NCI-H345 (cell line): ENCODE data around the gene YIPF2.
"Not testable (repeated sequence)": the region's sequence is repeated elsewhere in the genome, so short reads cannot be mapped to it uniquely, and the experiment has no call there.

Source experiments
- DNase-seq: peaks from one replicate; lab custom pipeline; 2025; lab: John Stamatoyannopoulos, UW

Gene YIPF2

DNA sequence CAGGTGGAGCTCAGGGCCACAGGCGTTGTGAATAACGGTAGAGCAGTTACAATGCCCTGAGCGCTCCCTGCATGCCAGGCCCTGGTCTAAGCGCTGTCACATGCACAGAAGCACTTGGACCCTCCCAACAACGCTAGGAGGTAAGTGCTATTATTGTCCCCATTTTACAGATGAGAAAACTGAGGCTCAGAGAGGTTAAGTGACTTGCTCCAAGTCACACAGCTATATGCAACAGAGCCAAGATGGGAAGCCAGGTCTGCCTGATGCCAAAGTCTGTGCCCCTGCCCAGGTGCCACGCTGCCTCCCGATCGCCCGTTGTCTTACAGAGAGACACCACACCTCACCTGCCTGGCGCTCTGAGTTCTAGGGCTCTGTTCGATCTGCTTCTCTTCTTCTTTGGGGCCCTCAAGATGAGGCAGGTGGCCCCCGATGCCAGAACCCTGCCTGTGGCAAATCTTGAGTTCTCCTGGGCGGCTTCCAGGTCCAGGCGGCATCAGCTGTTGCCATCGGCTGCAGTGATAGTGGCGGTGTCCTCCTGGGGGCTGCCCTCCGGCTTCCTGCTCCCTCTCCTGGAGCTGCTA lies 20.0 kb downstream of the YIPF2 start:
- DNase-seq: no peak

DNA sequence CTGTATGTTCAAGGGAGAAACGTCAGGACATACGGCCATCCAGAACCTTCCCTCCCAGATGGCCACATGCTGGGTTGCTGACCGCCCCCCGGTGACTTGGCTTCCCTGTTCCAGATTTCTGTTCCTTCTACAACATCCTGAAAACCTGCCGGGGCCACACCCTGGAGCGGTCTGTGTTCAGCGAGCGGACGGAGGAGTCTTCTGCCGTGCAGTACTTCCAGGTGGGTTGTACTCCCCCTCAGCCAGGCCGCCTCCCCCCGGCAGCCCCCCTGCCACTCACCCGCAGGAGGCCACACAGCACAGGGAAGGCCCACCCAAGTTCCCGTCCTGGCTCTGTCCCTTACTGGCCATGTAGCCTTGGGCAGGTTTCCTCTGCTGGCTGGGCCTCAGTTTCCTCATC lies 20.5 kb downstream of the YIPF2 start:
- DNase-seq: no peak

DNA sequence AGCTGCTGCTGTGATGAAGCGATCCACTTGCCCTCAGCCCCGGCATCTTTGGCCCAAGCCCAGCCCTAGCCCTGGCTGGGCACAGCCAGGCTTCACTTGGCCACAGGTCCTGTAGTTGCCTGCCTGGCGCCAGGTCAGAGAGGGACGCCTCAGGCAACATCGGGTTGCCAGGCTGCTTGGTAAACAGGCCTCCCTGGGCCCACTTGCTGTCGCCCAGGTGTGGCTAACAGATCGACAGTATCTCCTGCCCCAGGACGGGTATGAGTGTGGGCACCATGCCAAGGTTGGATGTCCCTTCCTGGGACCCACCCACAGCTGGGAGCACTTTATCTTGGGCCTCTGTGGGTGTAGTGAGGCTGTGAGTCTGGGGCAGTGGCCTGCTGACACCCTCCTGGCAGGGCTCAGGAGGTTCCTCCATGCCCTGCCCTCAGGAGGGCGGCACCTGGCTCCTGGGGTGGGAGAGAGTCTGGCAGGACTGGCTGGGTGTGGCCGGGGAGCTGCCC lies 29.2 kb downstream of the YIPF2 start:
- DNase-seq: peak; percentile 42

DNA sequence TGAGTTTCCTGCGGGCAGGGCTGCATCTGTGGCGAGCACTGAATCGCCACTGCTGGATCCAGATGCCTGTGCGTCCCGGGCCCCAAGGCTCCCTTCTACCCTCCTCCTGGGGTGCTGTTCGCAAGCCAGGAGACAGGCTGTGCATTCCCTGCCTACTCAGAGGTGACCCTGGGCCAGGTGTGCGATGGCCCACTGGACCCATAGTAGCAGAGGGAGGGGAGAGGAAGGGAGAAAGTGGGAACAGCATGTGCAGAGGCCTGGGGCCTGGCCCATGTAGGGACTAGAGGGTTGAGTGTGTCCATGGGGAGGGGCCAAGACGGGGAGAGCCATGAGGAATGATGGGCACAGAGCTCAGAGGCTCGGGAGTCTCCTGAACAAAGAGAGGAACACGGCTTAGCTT lies 29.8 kb downstream of the YIPF2 start:
- DNase-seq: no peak

DNA sequence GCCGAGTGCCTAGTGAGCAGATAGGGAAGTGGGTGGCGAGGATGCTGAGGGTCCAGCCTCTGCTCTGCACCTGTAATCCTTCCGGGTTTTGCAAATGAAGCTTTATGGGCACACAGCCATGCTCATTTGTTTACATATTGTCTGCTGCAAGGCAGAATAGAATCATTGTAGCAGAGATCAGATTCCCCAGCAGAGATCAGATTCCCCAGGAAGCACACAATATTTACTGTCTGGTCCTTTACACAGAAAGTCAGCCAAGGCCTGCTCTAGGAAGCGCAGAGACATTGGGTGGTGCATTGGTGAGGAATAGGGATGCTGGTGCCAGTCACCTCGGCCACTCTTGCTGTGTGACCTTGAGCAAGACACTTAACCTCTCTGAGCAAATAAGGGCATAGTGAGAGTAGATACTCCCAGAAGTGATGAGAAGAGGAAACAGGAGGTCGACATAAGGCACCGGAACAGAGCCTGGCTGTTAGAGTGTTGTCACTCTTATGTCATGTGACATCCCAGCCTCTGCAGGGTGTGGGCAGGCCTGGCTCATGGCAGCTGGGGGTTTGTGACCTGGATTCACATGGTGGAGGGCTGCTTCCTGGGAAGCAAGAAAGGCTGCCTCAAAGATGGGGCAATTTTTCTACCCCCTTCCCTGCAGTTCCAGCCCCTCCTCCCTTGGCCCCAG lies 31.4 kb downstream of the YIPF2 start:
- DNase-seq: peak; percentile 70

DNA sequence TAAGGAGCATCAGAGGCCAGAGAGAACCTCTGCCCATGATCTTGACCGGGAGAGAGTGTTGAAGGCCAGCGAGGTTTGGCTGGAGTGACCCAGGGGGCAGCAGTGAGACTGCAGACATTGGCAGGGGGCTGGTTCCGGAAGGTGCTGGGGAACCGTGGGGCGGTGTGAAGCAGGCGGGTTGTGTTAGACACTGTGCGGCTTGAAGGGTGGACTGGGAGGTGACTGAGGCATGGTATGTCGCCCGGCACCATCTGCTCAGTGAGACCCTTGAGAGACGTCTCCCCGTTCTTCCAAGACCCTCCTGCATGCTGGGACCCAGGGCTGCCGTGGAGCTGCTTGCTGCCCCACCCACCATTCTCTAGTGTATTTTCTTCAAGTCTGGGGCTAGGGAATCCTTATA lies 32.5 kb downstream of the YIPF2 start:
- no peak for DNase-seq

DNA sequence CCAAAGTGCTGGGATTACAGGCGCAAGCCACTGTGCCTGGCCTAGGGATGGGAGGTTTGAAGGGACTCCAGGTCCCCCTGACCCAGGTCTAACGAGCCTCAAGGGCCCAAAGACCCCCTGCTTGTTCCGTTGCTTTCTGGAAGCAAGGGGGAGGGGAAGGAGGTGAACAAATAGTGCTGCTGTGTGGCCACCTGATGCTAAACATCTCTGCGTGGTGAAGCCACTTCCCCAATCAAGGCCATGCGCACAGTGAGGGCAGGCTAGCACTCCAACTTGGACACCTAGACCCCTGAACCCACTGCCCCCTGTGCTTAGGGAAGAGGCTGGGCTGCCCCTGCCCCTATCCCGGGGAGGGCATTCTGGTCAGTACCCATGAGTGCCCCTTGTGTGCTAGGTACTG lies 33.1 kb downstream of the YIPF2 start:
- DNase-seq: no peak

DNA sequence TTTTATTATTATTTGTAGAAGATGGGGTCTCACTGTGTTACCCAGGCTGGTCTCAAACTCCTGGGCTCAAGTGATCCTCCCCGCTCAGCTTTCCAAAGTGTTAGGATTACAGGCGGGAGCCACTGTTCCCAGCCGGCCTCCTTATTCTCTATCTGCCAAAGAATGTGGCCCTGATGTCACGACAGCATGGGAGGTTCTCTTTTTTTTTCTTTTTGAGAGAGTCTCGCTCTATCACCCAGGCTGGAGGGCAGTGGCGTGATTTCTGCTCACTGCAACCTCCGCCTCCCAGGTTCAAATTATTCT lies 33.6 kb downstream of the YIPF2 start:
- no peak for DNase-seq

DNA sequence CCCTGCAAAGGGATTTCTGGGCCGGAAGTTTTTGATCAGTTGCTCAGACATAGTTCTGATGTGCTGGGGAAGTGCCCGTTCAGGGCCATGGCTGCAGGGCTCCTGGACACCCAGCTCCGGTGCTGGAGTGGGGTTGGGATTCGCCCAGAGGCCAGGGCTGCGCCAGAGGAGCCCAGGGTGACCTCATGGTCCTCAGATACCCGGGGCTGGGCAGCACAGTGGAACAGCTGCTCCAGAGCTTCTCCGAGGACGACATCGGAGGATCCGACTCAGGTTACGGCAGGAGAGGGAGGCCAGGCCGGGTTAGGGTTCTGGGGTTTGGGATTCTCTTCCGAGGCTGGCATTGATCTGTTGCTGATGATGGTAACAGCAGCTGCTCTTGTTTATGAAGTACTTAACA lies 36.2 kb downstream of the YIPF2 start:
- DNase-seq: no peak

DNA sequence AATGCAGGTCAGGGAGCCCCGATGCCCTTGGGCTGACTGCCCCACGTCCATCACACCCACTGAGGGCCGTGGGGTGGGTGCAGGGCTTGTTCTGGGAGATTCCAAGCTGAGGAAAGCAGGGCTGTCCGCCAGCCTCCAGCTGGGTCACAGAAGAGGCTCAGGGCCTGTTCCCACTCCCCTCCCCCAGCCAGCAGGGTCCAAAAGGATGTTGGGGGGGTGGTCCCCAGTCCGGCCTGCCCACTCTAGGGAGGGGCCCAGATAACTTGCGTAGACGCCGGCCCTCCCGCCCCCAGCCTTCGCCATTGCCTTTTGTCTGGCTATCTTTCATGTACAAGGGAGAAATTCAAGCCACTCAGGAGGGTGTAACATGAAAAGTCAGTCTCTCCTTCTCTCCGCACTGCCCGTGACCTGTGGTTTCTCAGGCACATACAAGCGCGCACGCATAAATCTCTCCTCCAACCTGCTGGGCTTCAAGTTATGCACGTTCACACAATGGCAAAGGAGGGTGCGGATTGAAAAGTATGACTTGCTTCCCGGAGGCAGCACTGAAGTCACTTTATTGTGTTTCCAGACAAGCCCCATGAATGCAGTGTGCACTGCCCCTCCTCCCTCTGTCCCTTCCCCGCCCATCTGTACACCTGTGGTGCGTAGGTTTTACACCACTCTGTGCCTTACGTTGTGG lies 36.9 kb downstream of the YIPF2 start:
- no peak for DNase-seq

DNA sequence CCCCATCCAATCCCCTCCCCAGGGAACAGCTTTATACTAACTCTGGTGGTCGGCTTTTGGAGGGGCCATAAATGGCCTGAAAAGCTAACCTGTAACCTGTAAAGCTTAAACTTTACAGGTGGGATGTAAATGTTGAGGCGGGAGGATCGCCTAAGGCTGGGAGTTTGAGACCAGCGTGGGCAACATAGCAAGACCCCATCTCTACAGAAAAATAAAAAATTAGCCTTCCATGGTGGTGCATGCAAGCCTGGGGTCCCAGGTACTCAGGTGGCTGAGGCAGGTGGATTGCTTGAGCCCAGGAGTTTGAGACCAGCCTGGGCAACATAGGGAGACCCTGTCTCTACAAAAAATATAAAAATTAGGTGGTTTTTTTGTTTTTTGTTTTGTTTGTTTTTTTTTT lies 38.6 kb downstream of the YIPF2 start:
- DNase-seq: no peak

DNA sequence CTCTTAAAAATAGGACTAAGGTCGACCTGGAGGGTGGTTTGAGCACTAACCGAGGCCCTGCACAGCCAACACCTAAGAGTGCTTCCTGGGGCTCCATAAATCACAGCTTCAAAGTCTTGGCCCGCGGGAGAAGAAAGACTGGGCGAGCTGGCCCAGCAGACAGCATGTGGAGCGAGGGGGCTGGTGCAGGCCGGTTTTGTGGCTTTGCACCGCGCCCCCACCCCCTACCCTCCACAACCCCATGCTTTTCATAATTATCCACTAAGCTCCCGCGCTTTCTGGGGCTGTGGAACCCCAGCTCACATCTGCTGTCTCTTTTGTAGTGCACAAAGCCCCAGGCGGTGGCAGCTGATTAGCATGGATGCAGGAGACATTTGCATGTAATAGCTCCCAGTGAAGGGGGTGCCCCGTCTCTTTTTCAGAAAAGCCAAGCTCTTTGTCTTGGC lies 40.0 kb downstream of the YIPF2 start:
- no peak for DNase-seq

DNA sequence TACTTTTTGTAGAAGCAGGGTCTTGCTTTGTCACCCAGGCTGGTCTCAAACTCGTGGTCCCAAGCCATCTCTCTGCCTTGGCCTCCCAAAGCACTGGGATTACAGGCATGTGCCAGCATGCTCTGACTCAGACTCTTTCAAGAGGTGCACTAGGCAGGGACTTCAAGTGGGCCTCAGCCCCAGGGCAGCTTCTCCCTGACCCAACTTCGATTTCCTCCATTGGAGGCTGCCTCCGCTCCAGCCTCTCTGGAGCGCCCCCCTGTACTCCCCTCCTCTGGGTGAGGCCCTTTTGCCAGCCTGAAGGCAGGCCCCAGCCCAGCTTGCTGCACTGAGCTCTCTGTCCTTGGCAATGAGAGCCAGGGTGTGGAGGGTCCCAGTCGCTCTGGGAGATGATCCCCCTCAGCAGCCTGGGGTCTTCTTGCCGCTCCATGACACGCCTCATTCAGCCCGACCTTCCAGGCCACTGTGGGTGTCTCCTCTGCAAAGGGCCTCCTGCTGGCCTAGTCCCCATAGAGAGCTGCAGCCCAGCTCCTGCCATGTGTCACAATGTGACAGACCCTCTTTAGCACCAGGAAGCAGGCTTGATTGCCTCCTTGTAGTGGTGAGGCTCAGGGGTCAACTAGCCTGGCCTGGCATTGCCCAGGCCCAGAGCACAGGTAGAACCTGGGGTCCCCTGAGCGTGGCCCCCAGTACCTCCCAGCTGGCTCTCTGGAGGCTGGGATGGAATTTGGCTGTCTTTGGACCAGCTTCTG lies 40.6 kb downstream of the YIPF2 start:
- DNase-seq: no peak

DNA sequence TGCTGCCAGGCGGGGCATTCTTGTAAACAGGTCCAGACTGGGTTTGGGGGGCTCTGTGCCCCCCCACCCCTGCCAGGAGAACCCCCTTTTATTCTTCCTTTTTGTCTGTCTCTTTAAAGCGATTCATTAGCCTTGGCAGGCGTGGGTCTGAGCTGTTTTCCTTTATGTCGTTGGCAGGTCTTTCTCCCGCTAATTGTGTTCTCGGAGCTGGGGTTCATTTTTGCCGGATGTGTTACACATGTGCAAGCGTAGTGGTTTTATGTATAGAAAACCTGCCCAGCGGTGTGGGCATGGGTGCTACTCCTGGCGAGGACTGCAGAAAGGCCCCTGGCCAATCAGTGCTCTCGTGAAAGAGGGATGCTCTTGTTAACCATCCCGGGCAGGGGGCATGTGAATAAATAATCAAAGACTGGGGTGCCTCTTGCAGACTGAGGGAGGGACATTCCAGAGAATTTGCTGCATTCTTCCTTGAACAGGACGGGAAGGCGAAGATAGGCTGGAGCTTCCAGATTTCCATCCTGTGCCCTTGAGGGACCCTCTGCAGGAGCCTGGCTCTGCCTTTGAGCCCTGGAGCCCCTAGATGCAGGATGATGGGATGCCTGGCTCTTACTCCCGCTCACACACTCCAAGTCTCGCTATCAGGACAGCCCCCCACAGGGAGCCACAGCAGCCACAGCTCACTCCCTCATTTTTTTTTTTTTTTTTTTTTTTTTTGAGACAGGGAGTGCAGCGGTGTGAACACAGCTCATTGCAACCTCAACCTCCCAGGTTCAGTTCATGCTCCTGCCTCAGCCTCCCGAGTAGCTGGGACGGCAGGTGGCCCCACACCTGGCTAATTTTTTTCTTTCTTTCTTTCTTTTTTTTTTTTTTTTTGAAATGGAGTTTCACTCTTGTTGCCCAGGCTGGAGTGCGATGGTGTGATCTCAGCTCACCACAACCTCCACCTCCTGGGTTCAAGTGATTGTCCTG lies 43.0 kb downstream of the YIPF2 start:
- DNase-seq: no peak

DNA sequence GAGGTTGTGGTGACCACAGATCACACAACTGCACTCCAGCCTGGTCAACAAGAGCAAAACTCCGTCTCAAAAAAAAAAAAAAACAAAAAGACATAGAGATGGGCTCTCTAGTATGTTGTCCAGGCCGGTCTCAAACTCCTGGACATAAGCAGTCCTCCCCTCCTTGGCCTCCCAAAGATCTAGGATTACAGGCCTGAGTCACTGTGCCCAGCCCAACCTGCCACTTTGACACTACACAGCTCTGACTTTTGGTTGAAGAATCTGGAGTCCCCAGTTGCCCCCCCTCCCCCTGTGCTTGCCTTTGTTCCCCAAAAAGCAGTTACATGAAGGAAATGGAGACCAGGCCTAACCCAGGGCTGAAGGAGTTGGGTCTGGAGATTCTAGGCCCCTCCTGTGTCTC lies 44.2 kb downstream of the YIPF2 start:
- DNase-seq: no peak

DNA sequence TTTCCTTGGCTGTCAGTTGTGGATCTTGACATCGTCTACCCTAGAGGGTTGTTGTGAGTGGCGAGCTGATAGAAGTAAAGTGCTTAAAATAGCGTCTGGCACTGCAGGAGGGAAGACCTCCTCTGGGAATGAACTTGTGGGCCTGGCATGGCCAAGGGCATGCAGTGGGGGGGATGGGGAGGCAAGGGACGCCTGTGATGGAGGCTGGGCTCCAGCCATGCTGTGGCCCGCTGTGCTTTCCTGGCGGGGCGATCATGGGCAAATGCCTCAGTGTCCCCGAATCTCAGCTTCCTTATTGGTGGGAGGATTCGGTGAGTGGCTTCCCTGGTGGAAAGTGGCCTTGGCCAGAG lies 46.4 kb downstream of the YIPF2 start:
- DNase-seq: no peak

DNA sequence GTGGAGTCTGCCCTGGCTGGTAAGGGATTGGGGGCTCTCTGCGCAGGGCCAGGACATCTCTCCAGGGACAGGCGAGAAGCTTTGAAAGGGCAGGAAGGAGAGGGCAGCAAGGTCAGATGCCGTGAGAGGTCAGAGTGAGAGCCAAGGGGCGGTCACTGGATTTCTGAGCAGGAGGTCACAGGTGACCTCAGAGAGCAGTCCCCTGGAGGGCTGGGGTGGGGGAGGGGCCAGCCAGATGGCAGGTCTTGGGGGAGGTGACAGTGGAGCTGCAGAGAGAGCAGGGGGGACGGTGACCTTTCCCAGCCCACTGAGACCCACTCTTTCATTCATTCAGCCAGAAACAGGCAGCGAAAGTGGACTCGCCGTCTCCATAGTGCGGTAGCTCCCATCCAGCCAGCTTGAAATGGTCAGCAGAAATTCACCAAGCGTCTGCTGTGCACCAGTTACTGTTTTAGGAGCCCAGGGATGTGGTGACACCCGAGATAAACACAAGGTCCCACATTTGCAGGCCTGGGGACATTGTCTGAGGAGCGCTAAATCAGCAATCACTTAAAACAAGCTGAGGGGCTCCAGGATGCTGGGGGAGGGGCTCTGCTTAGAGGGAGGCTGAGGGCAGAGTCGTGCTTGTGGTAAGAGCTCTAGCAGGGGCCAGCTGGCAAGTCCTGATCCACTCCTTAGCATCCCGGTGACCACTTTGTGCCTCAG lies 46.9 kb downstream of the YIPF2 start:
- no peak for DNase-seq

DNA sequence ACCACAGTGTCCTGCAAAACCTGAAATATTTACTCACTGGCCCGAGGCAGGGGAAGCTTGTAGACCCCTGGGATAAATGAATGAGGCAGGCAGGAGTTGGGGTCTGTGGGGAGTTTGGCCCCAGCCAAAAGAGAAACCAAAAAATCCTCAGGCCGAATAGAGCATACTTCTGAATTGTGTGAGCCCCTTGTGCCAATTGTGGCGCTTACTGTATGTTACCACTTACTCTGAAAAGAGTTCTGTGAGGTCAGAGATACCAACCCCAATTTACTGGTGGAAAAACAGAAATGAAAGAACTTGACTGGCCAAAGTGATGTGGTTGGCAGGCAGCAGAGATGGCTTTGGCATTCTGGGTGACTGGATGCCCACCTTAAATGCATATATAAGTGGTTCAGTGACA lies 50.2 kb downstream of the YIPF2 start:
- no peak for DNase-seq

DNA sequence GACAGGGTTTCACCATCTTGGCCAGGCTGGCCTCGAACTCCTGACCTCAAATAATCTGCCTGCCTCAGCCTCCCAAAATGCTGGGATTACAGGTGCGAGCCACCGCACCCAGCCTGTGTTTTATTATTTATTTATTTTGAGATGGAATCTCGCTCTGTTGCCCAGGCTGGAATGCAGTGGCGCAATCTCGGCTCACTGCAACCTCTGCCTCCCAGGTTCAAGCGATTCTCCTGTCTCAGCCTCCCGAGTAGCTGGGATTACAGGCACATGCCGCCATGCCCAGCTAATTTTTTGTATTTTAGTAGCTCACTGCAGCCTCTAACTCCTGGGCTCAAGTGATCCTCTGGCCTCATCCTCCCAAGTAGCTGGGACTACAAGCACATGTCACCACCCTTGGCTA lies 50.8 kb downstream of the YIPF2 start:
- not testable (repeated sequence) for DNase-seq

DNA sequence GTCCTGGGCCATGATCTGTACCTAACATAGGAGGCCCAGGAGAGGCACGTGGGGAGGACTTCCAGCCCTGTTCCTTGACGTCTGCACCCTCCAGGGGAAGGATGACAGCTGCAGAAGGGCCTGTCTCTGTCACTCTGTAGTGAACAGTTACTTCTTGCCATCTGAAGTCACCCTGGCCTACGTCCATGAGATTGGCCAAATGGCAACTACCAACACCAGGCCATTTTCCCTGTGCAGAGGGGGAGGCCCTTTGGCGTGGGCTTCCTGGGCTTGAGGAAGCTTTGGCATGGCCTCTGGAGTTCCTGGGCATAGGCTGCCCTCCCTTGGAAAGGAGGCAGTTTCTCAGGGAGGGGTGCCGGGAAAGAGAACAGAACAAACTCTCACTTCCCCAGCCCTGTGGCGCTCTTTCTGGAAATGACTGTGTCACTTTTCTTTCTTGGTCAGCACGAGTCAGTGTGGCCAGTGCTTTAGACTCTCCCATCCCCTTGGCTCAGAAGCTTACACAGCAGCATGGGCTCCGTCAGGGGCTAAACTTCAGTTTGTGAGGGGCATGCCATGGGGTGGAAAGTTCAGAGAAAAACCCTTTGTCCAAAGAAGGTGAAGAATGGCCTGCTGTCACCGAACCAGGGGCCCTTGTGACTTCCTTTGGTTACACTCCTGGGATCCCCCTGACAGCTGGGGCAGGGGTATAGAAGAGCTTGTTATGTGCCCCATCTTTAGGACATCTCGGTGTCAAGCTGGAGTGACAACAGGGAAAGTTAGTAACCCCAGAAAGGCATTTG lies 51.8 kb downstream of the YIPF2 start:
- no peak for DNase-seq
